Measurements from ENCODE around the gene GLCCI1.

DNA sequence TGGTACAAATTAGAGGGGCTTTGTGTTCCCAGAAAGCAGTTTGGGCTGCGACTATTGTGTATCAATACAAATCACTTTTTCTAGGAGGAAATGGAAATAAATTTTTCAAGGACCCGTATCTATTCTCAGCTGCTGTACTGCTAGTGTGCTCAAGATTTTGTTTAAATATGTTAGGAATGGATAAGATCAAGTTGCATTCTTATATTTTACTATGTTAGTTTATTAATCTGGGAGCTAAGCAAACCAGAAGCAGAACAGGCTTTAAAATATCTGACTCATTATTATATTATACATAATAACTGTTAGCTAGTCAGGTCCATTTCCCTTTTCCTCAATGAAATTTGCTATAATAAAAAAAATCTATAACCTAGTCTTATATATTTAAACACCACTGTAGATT lies 11.1 kb upstream of the GLCCI1 start:
- TF ChIP-seq CTCF (IDR thresholded peaks at IDR 0.05) = no peak
- TF ChIP-seq POLR2A (IDR thresholded peaks at IDR 0.05) = no peak
